GM20431 (cell line): ENCODE measurements around the gene CEMIP2.

Experiments used
- in situ Hi-C: fragments of 300-500 bp; cut with MseI, MboI; formaldehyde crosslinking; loops from one replicate; pipeline ENCODE4 v1.15.0; 2020; ENCODE audit warnings: low sequenced_read_pairs; ENCODE audit not compliant: unreplicated experiment

The CEMIP2 gene, protein sequence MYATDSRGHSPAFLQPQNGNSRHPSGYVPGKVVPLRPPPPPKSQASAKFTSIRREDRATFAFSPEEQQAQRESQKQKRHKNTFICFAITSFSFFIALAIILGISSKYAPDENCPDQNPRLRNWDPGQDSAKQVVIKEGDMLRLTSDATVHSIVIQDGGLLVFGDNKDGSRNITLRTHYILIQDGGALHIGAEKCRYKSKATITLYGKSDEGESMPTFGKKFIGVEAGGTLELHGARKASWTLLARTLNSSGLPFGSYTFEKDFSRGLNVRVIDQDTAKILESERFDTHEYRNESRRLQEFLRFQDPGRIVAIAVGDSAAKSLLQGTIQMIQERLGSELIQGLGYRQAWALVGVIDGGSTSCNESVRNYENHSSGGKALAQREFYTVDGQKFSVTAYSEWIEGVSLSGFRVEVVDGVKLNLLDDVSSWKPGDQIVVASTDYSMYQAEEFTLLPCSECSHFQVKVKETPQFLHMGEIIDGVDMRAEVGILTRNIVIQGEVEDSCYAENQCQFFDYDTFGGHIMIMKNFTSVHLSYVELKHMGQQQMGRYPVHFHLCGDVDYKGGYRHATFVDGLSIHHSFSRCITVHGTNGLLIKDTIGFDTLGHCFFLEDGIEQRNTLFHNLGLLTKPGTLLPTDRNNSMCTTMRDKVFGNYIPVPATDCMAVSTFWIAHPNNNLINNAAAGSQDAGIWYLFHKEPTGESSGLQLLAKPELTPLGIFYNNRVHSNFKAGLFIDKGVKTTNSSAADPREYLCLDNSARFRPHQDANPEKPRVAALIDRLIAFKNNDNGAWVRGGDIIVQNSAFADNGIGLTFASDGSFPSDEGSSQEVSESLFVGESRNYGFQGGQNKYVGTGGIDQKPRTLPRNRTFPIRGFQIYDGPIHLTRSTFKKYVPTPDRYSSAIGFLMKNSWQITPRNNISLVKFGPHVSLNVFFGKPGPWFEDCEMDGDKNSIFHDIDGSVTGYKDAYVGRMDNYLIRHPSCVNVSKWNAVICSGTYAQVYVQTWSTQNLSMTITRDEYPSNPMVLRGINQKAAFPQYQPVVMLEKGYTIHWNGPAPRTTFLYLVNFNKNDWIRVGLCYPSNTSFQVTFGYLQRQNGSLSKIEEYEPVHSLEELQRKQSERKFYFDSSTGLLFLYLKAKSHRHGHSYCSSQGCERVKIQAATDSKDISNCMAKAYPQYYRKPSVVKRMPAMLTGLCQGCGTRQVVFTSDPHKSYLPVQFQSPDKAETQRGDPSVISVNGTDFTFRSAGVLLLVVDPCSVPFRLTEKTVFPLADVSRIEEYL (N-terminal part only)

DNA sequence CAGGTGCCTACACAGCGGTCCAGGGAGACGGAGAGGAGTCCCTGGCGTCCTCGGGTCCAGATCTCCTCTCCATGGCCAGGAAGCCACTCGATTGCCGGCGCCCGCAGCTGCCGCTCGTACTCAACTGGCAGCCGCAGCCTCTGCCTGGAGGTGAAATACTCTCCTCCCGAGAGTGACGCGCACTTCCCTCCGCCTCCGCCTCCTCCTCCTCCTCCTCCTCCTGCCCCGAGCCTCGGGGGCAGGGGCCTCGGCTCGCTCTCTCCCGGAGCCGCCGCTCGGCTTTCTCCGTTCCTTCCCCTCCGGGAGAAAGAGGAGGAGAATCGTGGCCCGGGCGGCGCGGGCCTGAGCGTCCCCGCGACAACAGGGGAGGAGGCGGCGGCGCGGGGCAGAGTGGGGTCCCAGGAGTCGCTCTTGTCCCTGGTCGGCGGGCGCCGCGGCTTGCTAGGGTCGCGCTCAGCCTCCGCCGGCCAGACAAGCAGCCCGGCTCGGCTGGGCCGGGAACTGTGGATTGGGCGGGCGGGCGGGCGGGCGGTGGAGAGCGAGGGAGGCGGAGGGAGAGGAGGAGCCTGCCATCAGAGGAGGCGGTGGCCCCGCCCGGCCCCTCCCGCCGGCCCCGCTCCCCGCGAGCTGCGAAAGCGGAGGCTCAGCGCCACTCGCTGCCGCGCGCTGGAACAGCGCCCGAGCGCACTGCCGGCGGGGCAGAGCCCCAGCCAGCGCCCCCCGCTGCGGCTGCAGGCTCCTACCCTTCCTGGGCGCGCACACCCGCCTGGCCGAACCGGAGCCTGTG, at the start of gene CEMIP2:
TSS of gene CEMIP2 (minus strand) at position 126 of the 787 bp plus-strand sequence. CDS start 18,140 bp downstream, outside the sequence.
- in situ Hi-C loops: no loop called here

- in situ Hi-C loops: loop anchor here (25.0 kb wide), 1 partner anchor 195 kb away; no protein-coding TSS in a partner anchor
Measured at GRCh38 chr9:71816916-71817451, 48.7 kb upstream of the CEMIP2 start.

DNA sequence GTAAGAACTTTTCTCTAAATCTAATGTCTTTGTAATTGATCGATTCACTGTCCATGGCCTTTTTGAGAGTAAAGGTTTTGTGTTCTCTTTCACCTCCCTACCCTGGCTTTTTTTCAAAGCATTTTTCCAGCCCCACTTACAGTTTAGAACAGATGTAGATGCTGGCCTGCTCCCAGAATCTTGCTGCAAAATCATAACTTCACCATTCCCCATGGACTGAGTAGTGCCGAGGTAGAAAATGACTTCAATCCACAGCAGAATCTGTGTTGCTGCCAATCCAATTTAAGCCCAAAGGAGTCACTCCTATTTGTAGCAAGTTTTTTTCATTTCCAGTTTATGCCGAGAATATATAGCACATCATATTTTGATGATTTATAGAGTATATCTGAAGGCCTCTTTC, 46.5 kb upstream of the CEMIP2 start:
- in situ Hi-C loops: loop anchor here (25.0 kb wide), 1 partner anchor 197 kb away; no protein-coding TSS in a partner anchor

DNA sequence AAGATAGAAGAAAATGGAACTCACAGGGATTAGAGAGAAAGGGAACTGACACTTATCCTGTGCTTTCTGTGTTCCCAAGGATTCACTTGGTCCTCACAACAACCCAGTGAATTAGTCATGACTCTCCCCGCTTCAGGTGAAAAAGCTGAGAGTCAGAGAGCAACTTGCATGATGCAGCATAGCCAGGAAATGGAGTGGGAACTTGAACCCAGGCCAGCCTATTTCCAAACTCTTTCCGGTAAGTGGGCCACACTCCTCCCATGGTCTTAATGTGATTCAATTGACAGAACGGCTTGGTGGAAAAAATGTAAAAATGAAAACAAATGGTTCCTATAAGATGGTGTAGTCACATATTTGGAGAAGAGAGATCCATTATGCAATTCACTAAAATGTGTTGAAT, 45.9 kb upstream of the CEMIP2 start:
- in situ Hi-C loops: loop anchor here (25.0 kb wide), 1 partner anchor 198 kb away; no protein-coding TSS in a partner anchor

DNA sequence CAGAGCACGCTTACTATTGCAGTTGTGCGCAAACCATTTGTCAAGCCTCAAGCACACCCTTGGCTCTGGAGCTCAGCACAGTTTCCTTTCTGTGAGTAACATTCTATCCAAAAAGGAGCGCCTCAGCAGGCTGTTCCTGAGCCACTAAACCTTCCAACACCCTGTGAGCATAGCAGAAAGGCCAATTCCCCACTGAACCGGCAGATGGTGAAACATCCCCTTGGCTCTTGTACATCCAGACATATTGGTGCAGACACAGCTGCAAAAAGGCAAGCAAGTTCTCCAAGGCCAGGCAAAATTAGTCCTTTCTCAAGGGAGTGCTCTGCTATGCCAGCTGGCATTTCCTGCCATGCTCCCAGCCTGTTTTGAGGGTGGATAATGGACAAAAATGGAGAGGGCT, 44.1 kb upstream of the CEMIP2 start:
- in situ Hi-C loops: loop anchor here (25.0 kb wide), 1 partner anchor 200 kb away; no protein-coding TSS in a partner anchor

DNA sequence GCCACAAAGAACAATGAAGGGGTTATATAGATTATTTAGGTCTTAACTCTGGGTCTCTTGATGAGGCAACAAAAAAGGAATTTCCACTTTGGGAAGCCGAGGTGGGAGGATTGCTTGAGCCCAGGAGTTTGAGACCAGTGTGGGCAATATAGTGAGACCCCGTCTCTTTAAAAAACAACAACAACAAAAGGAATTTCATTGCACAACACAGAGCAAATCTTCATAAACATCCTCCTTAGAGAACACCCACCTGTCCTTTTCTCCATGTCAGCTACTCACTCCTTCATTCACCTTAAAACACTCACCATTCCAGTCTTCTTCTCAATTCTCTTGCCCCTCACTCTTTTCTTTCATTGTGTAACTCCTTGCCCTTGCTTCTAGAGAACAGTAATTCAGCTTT, 39.8 kb upstream of the CEMIP2 start:
- in situ Hi-C loops: loop anchor here (25.0 kb wide), 1 partner anchor 204 kb away; no protein-coding TSS in a partner anchor

- in situ Hi-C loops: loop anchor here (25.0 kb wide), 1 partner anchor 205 kb away; no protein-coding TSS in a partner anchor
Measured at GRCh38 chr9:71806901-71807307, 38.6 kb upstream of the CEMIP2 start.

- in situ Hi-C loops: loop anchor here (25.0 kb wide), 1 partner anchor 207 kb away; no protein-coding TSS in a partner anchor
Measured at GRCh38 chr9:71805096-71805495, 36.8 kb upstream of the CEMIP2 start.

GRCh38 chr9:71801826-71802225, 33.5 kb upstream of the CEMIP2 start:
- in situ Hi-C loops: loop anchor here (25.0 kb wide), 1 partner anchor 210 kb away; no protein-coding TSS in a partner anchor

- in situ Hi-C loops: no loop called here
Measured at GRCh38 chr9:71797266-71797665, 29.0 kb upstream of the CEMIP2 start.

- in situ Hi-C loops: no loop called here
Measured at GRCh38 chr9:71796100-71796767, 27.9 kb upstream of the CEMIP2 start.

GRCh38 chr9:71795097-71795813, 26.9 kb upstream of the CEMIP2 start:
- in situ Hi-C loops: no loop called here

GRCh38 chr9:71793386-71794105, 25.2 kb upstream of the CEMIP2 start:
- in situ Hi-C loops: no loop called here

- in situ Hi-C loops: no loop called here
Measured at GRCh38 chr9:71791875-71792274, 23.6 kb upstream of the CEMIP2 start.

DNA sequence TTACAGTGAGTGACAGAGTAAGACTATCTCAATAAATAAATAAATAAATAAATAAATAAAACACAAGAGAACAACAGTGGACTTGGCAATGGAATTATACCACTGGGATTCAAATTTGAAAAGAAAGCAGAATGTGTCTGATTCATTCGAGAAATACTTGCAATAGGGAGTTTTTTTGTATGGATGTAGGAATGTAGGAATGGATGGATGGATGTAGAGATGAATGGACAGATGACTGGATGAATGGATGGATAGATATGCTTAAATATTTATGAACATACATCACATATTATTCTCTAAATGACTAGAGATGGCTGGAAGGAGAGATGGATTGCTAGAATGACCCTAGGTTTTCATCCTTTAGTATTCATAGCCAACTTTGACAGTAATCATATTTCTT, 22.0 kb upstream of the CEMIP2 start:
- in situ Hi-C loops: no loop called here

DNA sequence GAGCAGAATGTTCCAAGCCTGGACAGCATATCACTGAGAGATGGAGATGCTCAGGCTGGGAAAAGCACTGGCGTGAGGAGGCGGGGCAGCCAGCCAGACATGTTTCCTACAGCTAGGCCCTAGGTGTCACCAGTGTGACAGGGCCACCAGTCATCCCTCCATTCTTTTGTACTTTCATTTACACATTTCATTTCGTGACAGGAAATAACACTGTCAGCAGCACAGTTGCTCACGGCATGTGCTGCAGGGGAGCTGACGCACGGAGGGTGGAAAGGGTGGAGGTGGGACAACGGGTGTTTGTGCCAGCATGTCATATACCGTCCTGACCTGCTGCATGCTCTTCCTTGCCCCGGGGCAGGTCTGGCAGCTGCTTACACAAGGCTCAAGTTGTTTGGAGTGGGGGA, 14.8 kb upstream of the CEMIP2 start:
- in situ Hi-C loops: no loop called here

DNA sequence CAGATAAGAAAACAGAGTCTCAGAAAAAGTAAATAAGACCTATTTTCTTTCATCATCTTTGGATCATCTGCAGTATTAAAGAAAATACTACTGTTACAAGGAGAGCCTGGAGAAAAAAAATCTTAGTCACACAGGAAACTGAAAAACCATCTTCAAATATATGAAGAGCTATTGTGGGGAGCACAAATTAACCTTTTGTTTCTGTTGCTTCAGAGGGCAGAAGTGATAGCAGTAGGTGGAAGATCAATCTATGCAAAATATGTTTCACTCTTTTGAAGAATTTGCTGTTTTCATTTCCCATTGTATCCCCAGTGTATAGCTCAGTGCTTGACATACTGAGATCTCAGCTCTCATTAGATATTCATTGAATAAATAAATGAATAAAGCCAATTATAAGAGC, 13.1 kb upstream of the CEMIP2 start:
- in situ Hi-C loops: no loop called here
